ENCODE results near the gene ANKRD24.
A peak's percentile ranks its signal among the peaks of the same experiment; 100 is the strongest.
"Not testable (repeated sequence)": the region's sequence is repeated elsewhere in the genome, so short reads cannot be mapped to it uniquely, and the experiment has no call there.

The ANKRD24 gene

DNA sequence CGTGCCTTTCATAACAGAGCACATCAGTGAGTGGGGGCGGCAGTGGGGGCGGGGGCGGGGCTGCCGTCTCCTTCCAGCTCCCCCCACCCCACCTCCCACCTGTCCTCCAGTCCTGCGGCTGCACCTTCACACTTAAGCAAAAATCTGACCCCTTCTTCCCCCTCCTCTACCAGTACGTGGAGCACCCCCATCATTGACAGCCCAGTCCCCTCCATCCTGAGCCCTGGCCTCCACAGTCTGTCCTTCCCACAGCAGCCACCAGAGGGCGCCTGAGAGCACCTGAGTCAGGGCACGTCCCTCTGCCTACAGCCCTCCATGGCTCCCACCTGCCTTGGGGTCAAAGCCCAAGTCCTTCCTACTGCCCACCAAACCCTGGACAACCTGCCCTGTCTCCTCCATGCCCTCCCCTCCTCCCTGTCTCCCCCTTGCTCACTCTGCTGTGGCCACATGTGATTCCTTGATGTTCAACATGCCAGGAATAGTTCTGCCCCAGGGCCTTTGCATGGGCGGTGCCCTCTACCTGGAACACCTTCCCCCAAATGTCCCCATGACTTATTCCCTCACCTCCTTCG lies 50.9 kb downstream of the ANKRD24 start:
- H3K9me3 ChIP-seq (ENCODE audit: insufficient read depth, low read depth, low read length), result peaks cover 6% of the 10 kb centered on the region

DNA sequence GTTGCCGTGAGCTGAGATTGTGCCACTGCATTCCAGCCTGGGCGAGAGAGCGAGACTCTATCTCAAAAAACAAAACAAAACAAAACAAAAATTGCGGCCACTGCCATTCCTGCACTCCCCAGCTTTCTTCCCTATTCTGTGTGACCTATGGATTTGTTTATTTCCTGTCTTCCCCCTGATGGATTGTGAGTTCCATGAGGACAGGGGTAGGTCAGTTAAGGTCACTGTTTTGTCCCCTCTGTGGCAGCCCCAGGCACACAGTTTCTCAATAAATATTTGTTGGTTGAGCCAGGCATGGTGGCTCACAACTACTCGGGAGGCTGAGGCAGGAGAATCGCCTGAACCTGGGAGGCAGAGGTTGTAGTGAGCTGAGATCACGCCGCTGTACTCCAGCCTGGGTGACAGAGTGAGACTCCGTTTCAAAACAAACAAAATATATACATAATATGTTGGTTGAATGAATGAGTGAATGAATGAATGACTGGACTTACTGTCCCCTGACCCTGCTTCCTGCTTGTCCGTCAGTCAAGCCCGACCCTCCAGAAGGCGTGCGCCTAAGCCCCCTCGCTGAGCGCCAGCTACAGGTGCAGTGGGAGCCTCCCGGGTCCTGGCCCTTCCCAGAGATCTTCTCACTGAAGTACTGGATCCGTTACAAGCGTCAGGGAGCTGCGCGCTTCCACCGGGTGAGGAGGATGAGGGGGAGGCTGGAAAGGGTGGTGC lies 51.8 kb downstream of the ANKRD24 start:
- H3K4me1 ChIP-seq (ENCODE audit: control insufficient read depth in 1 of 2, insufficient read depth in 2 of 2, low read length in 2 of 2), result peaks cover 3% of the 10 kb centered on the region in 2 experiments
- peak; percentile 77 to 93 for DNase-seq
- H3K18ac ChIP-seq (ENCODE audit: low read length), result no peak overlapping the region
- no peak overlapping the region for H4K8ac ChIP-seq (ENCODE audit: low read depth, low read length)
- H3K27ac ChIP-seq (ENCODE audit: low read depth, low read length), result no peak overlapping the region
- H4K12ac ChIP-seq (ENCODE audit: low read depth, low read length), result no peak overlapping the region
- H4K91ac ChIP-seq (ENCODE audit: low read depth, low read length), result no peak overlapping the region
- WGBS (ENCODE audit: extremely low coverage, insufficient coverage, insufficient read length), result no CpG with 5 or more reads among the region's 21 CpGs
- no peak overlapping the region for H3K9ac ChIP-seq (ENCODE audit: low read length)
- H3K9me3 ChIP-seq (ENCODE audit: insufficient read depth, low read depth, low read length), result peaks cover 6% of the 10 kb centered on the region
- H3K14ac ChIP-seq (ENCODE audit: low read length), result no peak overlapping the region
- H3K23ac ChIP-seq (ENCODE audit: low read length), result no peak overlapping the region
- H3K79me1 ChIP-seq (ENCODE audit: low read length), result no peaks in the 10 kb centered on the region
- no peaks in the 10 kb centered on the region for H3K27me3 ChIP-seq (ENCODE audit: insufficient read depth, low read length)
- H2AFZ ChIP-seq (ENCODE audit: insufficient read depth, low read length, poor library complexity), result no peak overlapping the region
- no peaks in the 10 kb centered on the region for H3K36me3 ChIP-seq (ENCODE audit: control insufficient read depth in 1 of 2, insufficient read depth in 2 of 2, low read length in 2 of 2)
- H3K79me2 ChIP-seq (ENCODE audit: control insufficient read depth, insufficient read depth, low read length, poor library complexity), result no peaks in the 10 kb centered on the region
- no peak overlapping the region for H3K4ac ChIP-seq (ENCODE audit: low read depth, low read length)
- no peak overlapping the region for H2AK5ac ChIP-seq (ENCODE audit: low read length)
- H2BK5ac ChIP-seq (ENCODE audit: low read depth, low read length, poor library complexity), result no peak overlapping the region
- no peak overlapping the region for H3K4me3 ChIP-seq (ENCODE audit: low read depth, low read length)
- H2BK120ac ChIP-seq (ENCODE audit: insufficient read depth, low read length, poor library complexity), result no peak overlapping the region
- H2BK12ac ChIP-seq (ENCODE audit: low read length), result no peak overlapping the region
- no peak overlapping the region for H3K4me2 ChIP-seq (ENCODE audit: low read length)

More for the DNA sequence above, 50.9 kb downstream of the ANKRD24 start:
- Histone ChIP-seq H2BK120ac (ENCODE audit: insufficient read depth, low read length, poor library complexity) (no peak overlapping the region), H3K27me3 (ENCODE audit: insufficient read depth, low read length) (no peaks in the 10 kb centered on the region), H3K79me1 (ENCODE audit: low read length) (peaks cover 2% of the 10 kb centered on the region), H3K14ac (ENCODE audit: low read length) (no peak overlapping the region), H3K4ac (ENCODE audit: low read depth, low read length) (no peak overlapping the region), H2BK5ac (ENCODE audit: low read depth, low read length, poor library complexity) (no peak overlapping the region), H2AK5ac (ENCODE audit: low read length) (no peak overlapping the region), H2AFZ (ENCODE audit: insufficient read depth, low read length, poor library complexity) (no peak overlapping the region), H4K91ac (ENCODE audit: low read depth, low read length) (no peak overlapping the region), H2BK12ac (ENCODE audit: low read length) (no peak overlapping the region), H3K23ac (ENCODE audit: low read length) (no peak overlapping the region), H3K18ac (ENCODE audit: low read length) (no peak overlapping the region), H3K4me2 (ENCODE audit: low read length) (no peak overlapping the region), H3K4me1 (ENCODE audit: control insufficient read depth in 1 of 2, insufficient read depth in 2 of 2, low read length in 2 of 2) (peaks cover 7 to 9% of the 10 kb centered on the region in 2 experiments), H4K8ac (ENCODE audit: low read depth, low read length) (no peak overlapping the region), H3K36me3 (ENCODE audit: control insufficient read depth in 1 of 2, insufficient read depth in 2 of 2, low read length in 2 of 2) (no peaks in the 10 kb centered on the region), H3K27ac (ENCODE audit: low read depth, low read length) (no peak overlapping the region), H4K12ac (ENCODE audit: low read depth, low read length) (no peak overlapping the region), H3K4me3 (ENCODE audit: low read depth, low read length) (no peak overlapping the region), H3K79me2 (ENCODE audit: control insufficient read depth, insufficient read depth, low read length, poor library complexity) (no peaks in the 10 kb centered on the region), H3K9ac (ENCODE audit: low read length) (no peak overlapping the region)
- WGBS (ENCODE audit: extremely low coverage, insufficient coverage, insufficient read length), result no CpG with 5 or more reads among the region's 11 CpGs
- peak; percentile 78 to 89 for DNase-seq

DNA sequence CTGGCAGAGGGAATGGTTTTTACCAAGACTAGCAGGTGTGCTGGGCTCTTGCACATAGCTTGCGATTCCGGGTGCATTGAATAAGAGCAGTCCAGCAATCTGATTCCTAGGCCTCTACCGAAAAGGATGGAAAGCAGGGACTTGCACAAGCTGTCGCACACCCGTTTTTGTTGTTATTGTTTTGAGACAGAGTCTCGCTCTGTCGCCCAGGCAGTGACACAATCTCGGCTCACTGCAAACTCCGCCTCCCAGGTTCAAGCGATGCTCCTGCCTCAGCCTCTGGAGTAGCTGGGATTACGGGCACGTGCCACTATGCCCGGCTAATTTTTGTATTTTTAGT lies 52.3 kb downstream of the ANKRD24 start:
- Histone ChIP-seq H3K18ac (ENCODE audit: low read length) (no peak overlapping the region), H3K4me1 (ENCODE audit: control insufficient read depth in 1 of 2, insufficient read depth in 2 of 2, low read length in 2 of 2) (no peaks in the 10 kb centered on the region), H3K27me3 (ENCODE audit: insufficient read depth, low read length) (no peaks in the 10 kb centered on the region), H3K4me3 (ENCODE audit: low read depth, low read length) (no peak overlapping the region), H3K79me1 (ENCODE audit: low read length) (no peaks in the 10 kb centered on the region), H3K4ac (ENCODE audit: low read depth, low read length) (no peak overlapping the region), H3K36me3 (ENCODE audit: control insufficient read depth in 1 of 2, insufficient read depth in 2 of 2, low read length in 2 of 2) (no peaks in the 10 kb centered on the region), H4K91ac (ENCODE audit: low read depth, low read length) (no peak overlapping the region), H3K79me2 (ENCODE audit: control insufficient read depth, insufficient read depth, low read length, poor library complexity) (no peaks in the 10 kb centered on the region), H2BK120ac (ENCODE audit: insufficient read depth, low read length, poor library complexity) (no peak overlapping the region), H3K4me2 (ENCODE audit: low read length) (no peak overlapping the region), H3K9me3 (ENCODE audit: insufficient read depth, low read depth, low read length) (peaks cover 6% of the 10 kb centered on the region), H4K12ac (ENCODE audit: low read depth, low read length) (no peak overlapping the region), H3K23ac (ENCODE audit: low read length) (no peak overlapping the region), H4K8ac (ENCODE audit: low read depth, low read length) (no peak overlapping the region), H3K27ac (ENCODE audit: low read depth, low read length) (no peak overlapping the region), H3K14ac (ENCODE audit: low read length) (no peak overlapping the region), H2AK5ac (ENCODE audit: low read length) (no peak overlapping the region), H3K9ac (ENCODE audit: low read length) (no peak overlapping the region), H2BK5ac (ENCODE audit: low read depth, low read length, poor library complexity) (no peak overlapping the region), H2BK12ac (ENCODE audit: low read length) (no peak overlapping the region), H2AFZ (ENCODE audit: insufficient read depth, low read length, poor library complexity) (no peak overlapping the region)
- WGBS (ENCODE audit: extremely low coverage, insufficient coverage, insufficient read length), result no CpG with 5 or more reads among the region's 13 CpGs
- peak in 1 of 2 donors; percentile 46 for DNase-seq

DNA sequence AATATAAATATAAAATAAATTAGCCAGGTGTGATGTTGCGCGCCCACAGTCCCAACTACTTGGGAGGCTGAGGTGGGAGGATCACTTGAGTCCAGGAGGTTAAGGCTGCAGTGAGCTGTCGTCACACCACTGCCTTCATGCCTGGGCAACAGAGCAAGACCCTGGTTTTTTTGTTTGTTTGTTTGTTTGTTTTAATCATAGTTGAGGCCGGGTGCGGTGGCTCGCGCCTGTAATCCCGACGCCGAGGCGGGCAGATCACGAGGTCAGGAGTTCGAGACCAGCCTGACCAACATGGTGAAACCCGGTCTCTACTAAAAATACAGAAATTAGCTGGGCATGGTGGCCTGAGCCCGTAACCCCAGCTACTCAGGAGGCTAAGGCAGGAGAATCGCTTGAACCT lies 55.0 kb downstream of the ANKRD24 start:
- not testable (repeated sequence) for H2BK5ac ChIP-seq (ENCODE audit: low read depth, low read length, poor library complexity); H4K8ac ChIP-seq (ENCODE audit: low read depth, low read length); H2BK12ac ChIP-seq (ENCODE audit: low read length); H3K4me3 ChIP-seq (ENCODE audit: low read depth, low read length); H2AFZ ChIP-seq (ENCODE audit: insufficient read depth, low read length, poor library complexity); H3K18ac ChIP-seq (ENCODE audit: low read length); DNase-seq; H2AK5ac ChIP-seq (ENCODE audit: low read length); H3K4me2 ChIP-seq (ENCODE audit: low read length); H3K4me1 ChIP-seq (ENCODE audit: control insufficient read depth in 1 of 2, insufficient read depth in 2 of 2, low read length in 2 of 2); H3K9ac ChIP-seq (ENCODE audit: low read length); H3K4ac ChIP-seq (ENCODE audit: low read depth, low read length); H3K79me2 ChIP-seq (ENCODE audit: control insufficient read depth, insufficient read depth, low read length, poor library complexity); H2BK120ac ChIP-seq (ENCODE audit: insufficient read depth, low read length, poor library complexity); H3K27me3 ChIP-seq (ENCODE audit: insufficient read depth, low read length); H4K91ac ChIP-seq (ENCODE audit: low read depth, low read length); H3K36me3 ChIP-seq (ENCODE audit: control insufficient read depth in 1 of 2, insufficient read depth in 2 of 2, low read length in 2 of 2); H3K79me1 ChIP-seq (ENCODE audit: low read length); H3K23ac ChIP-seq (ENCODE audit: low read length); H3K9me3 ChIP-seq (ENCODE audit: insufficient read depth, low read depth, low read length); H4K12ac ChIP-seq (ENCODE audit: low read depth, low read length); H3K27ac ChIP-seq (ENCODE audit: low read depth, low read length); H3K14ac ChIP-seq (ENCODE audit: low read length)
- WGBS (ENCODE audit: extremely low coverage, insufficient coverage, insufficient read length), result no CpG with 5 or more reads among the region's 16 CpGs
